ENCODE data around the gene SLC25A38. TPM values are rescaled to one million over a fixed set of nuclear protein-coding genes. Genes with fewer than 3 reads are reported as not detected.
"Not testable (repeated sequence)": the region's sequence is repeated elsewhere in the genome, so short reads cannot be mapped to it uniquely, and the experiment has no call there.

Gene SLC25A38
- total RNA-seq, 1 experiment from 2014 or later = 26.7 TPM

GRCh38 chr3:39415983-39416382 lies 32.8 kb downstream of the SLC25A38 start:
- Histone ChIP-seq H3K27me3 (ENCODE audit: insufficient read depth, low read length) (no peaks in the 10 kb centered on the region), H3K36me3 (ENCODE audit: control insufficient read depth in 1 of 2, insufficient read depth in 2 of 2, low read length in 2 of 2) (peaks cover 18 to 30% of the 10 kb centered on the region in 2 experiments), H3K79me2 (ENCODE audit: insufficient read depth, low read length) (peaks cover 7% of the 10 kb centered on the region; the same call in 1 of the 2 replicates), H4K20me1 (ENCODE audit: insufficient read depth) (peaks cover 27% of the 10 kb centered on the region; the same call in 1 of the 2 replicates), H3K4me1 (ENCODE audit: control insufficient read depth in 1 of 2, insufficient read depth in 2 of 2, low read length in 2 of 2) (peaks cover 0 to 22% of the 10 kb centered on the region in 2 experiments; a peak in 2 of 4 replicates), H3K9me2 (ENCODE audit: insufficient read depth) (no peaks in the 10 kb centered on the region), H3K9me3 (ENCODE audit: control insufficient read depth in 1 of 2, insufficient read depth in 1 of 2, low read depth in 1 of 2, low read length in 2 of 2) (no peaks in the 10 kb centered on the region), H3K27ac (ENCODE audit: low read depth, low read length) (no peak overlapping the region), H3K9ac (ENCODE audit: low read length) (no peak overlapping the region), H2AFZ (ENCODE audit: low read depth, low read length, poor library complexity, severe bottlenecking) (no peak overlapping the region), H3K4me2 (ENCODE audit: low read length) (no peak overlapping the region), H3K4me3 (replicated peaks in 1 of 2; ENCODE audit: low read depth in 1 of 2, low read length in 2 of 2) (no peak overlapping the region)
- TF ChIP-seq MAX (IDR thresholded peaks at IDR 0.05) = no peak
- TF ChIP-seq FOSL1 (IDR thresholded peaks at IDR 0.05; ENCODE audit: low read depth) = no peak
- TF ChIP-seq YY1 (IDR thresholded peaks at IDR 0.05; ENCODE audit: extremely low read depth, insufficient replicate concordance, low read depth, low read length) = no peak
- TF ChIP-seq RAD21 (IDR thresholded peaks at IDR 0.05; ENCODE audit: low read depth) = no peak
- no peak for TF ChIP-seq ZNF274 (IDR thresholded peaks at IDR 0.05; ENCODE audit: low read depth, low read length)
- no peak for TF ChIP-seq ZBTB33 (IDR thresholded peaks at IDR 0.05; ENCODE audit: extremely low read depth, insufficient replicate concordance, low read length)
- TF ChIP-seq SP1 (IDR thresholded peaks at IDR 0.05; ENCODE audit: low read depth) = no peak
- TF ChIP-seq CEBPB (IDR thresholded peaks at IDR 0.05; ENCODE audit: low read depth) = no peak
- no peak for TF ChIP-seq JUND (IDR thresholded peaks at IDR 0.05)
- no peak for TF ChIP-seq EZH2 (IDR thresholded peaks at IDR 0.05)
- no peak for TF ChIP-seq SIN3A (IDR thresholded peaks at IDR 0.05; ENCODE audit: low read depth)
- no peak for TF ChIP-seq CBX3 (IDR thresholded peaks at IDR 0.05; ENCODE audit: low read depth)
- intact Hi-C loops (cut with micrococcal nuclease) = loop anchor here (10.0 kb wide), 1 partner anchor 899 kb away; no protein-coding TSS in a partner anchor
- ATAC-seq (peak; percentile 26), DNase-seq (ENCODE audit: low read depth, low spot score) (no peak)
- no TSS peak for BruUV-seq (replicated peaks)
- ChIA-PET POLR2A (interaction anchor here (2.4 kb wide), 1 partner anchor 9 kb away, joined by 9 read pairs; the partner anchor contains the start of gene RPSA), CTCF (interaction anchor here (0.8 to 4.0 kb wide), 5 partner anchors 9 to 575 kb away, joined by 3 to 37 read pairs (median 3); no protein-coding TSS in a partner anchor), RAD21 (ENCODE audit: low non-redundant PET in 1 of 2, low total read pairs in 2 of 2, uncharacterized antibody in 2 of 2, unreplicated experiment in 2 of 2) (interaction anchor here in 1 of 2 experiments (0.5 kb wide), 1 partner anchor 83 kb away, joined by 3 read pairs; no protein-coding TSS in a partner anchor)

GRCh38 chr3:39416998-39417397 lies 33.8 kb downstream of the SLC25A38 start:
- H3K27ac ChIP-seq (ENCODE audit: low read depth, low read length); ATAC-seq; BruUV-seq (replicated peaks); RAD21 ChIA-PET (ENCODE audit: low non-redundant PET in 1 of 2, low total read pairs in 2 of 2, uncharacterized antibody in 2 of 2, unreplicated experiment in 2 of 2); H3K79me2 ChIP-seq (ENCODE audit: insufficient read depth, low read length); H3K9me3 ChIP-seq (ENCODE audit: control insufficient read depth in 1 of 2, insufficient read depth in 1 of 2, low read depth in 1 of 2, low read length in 2 of 2); DNase-seq (ENCODE audit: low read depth, low spot score); H3K9ac ChIP-seq (ENCODE audit: low read length); H3K27me3 ChIP-seq (ENCODE audit: insufficient read depth, low read length); H3K9me2 ChIP-seq (ENCODE audit: insufficient read depth); H3K4me2 ChIP-seq (ENCODE audit: low read length); H3K4me3 ChIP-seq (replicated peaks in 1 of 2; ENCODE audit: low read depth in 1 of 2, low read length in 2 of 2); H2AFZ ChIP-seq (ENCODE audit: low read depth, low read length, poor library complexity, severe bottlenecking): not testable (repeated sequence)
- H4K20me1 ChIP-seq (ENCODE audit: insufficient read depth) = peaks cover 21% of the 10 kb centered on the region; the same call in 1 of the 2 replicates
- ChIA-PET POLR2A (interaction anchor here (2.4 kb wide), 1 partner anchor 10 kb away, joined by 9 read pairs; the partner anchor contains the start of gene RPSA), CTCF (interaction anchor here (0.8 to 4.0 kb wide), 7 partner anchors 8 to 575 kb away, joined by 3 to 37 read pairs (median 3); no protein-coding TSS in a partner anchor)
- H3K4me1 ChIP-seq (ENCODE audit: control insufficient read depth in 1 of 2, insufficient read depth in 2 of 2, low read length in 2 of 2) = peaks cover 0 to 22% of the 10 kb centered on the region in 2 experiments; a peak in 2 of 4 replicates
- intact Hi-C loops (cut with micrococcal nuclease) = loop anchor here (1.0 to 10.0 kb wide), 3 partner anchors 81 to 898 kb away; no protein-coding TSS in a partner anchor
- H3K36me3 ChIP-seq (ENCODE audit: control insufficient read depth in 1 of 2, insufficient read depth in 2 of 2, low read length in 2 of 2) = peaks cover 10 to 20% of the 10 kb centered on the region in 2 experiments

Data from HCT116 (cell line).